Measurements from ENCODE around the gene FXYD2.
A peak's percentile ranks its signal among the peaks of the same experiment; 100 is the strongest.

The FXYD2 gene

DNA sequence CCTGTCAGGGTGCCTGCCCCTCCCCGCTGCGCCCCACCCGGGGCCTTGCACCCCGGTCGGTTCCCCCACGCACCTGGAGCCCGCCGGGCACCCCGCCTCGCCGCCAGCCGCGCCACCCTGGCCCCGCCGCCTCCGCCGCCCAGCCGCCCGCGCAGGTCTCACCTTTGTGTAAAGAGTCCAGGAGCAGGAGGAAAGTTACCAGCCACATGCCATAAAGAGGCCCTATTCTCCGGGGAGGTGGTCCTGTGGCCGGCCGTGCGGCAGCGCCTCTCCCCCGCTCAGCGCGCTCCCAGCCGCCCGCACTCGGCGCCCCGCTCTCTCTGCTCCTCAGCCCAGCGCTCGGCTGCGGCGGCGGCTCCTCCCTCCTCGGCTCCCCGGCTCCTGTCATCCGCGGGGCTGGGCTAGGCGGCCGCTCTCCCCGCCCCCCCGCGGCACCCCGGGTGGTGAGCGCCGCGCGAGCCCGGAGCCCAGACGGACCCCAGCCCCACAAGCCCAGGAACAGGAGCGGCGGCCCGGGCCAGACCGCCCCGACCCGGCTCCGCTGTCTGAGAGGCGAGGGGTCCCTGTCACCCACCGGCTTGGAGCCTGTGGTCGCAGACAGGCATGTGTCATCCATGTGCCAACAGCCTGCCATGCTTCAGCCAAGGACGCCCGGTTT lies 27.5 kb downstream of the FXYD2 start, which contains the start of gene DSCAML1:
Gene DSCAML1, minus strand, starts transcription at position 345 of the 658 bp plus-strand sequence. Its CDS starts 137 bp downstream, at position 208.
- peak in 1 of 2 donors; percentile 45 for DNase-seq (ENCODE audit: low read depth in 2 of 2)

DNA sequence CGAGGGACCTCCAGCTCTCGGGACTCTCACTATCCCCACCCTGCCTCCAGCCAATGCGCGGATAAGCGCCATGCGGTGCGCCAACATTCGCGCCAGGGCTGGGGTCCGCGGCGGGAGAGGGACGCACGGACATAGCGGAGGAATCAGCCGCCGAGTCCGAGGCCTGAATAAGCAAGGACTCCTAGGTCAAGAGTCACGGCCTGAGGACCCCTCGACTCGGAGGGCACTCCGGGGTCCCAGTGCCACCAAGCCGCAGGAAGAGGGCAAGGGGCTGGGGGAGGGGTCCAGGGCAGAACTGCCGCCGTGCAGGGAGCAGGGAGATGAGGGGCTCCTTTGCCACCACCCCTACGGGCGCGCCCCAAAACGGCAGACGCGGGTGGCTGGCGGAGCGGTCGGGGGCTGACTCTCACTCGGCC lies 28.1 kb downstream of the FXYD2 start:
- DNase-seq (ENCODE audit: low read depth in 2 of 2) = no peak

DNA sequence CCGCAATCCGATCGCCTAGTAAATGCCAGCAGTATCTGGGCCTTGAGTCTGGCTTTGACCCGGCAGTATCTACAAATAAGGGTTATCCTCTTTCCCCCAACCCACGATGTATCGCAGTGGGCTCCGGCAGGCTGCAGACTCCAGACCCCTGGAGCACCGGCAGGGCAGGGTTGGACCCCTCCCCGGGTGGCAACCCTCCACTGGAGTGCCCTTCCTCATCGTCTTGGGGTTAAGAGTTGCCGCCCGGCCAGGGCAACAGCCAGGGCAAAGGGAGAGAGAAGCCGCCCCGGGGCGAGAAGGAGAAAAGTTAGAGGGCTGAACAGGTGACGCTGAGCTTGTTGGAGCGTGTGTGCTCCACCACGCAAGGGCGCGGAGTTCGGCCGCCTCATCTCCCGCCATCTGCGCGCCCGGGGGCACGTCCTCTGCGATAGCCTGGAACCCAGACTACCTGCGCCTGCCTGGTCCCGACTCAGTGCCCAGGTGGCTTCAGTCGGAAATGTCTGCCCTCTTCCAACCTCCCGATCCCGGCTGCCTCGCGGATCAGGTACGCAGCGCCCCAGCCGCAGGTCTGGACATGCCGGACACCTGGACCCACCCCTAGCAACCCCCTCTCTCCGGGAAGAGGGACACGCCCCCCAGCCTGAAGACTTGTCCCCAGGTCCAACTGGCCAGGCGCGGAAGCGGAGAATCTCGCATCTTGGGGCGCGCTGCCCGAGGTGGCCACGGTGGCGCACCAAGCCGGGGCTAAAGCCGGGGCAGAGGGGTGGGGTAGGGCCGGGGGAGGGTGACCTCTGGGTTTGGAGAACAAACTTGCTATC lies 28.7 kb downstream of the FXYD2 start:
- no peak for DNase-seq (ENCODE audit: low read depth in 2 of 2)

DNA sequence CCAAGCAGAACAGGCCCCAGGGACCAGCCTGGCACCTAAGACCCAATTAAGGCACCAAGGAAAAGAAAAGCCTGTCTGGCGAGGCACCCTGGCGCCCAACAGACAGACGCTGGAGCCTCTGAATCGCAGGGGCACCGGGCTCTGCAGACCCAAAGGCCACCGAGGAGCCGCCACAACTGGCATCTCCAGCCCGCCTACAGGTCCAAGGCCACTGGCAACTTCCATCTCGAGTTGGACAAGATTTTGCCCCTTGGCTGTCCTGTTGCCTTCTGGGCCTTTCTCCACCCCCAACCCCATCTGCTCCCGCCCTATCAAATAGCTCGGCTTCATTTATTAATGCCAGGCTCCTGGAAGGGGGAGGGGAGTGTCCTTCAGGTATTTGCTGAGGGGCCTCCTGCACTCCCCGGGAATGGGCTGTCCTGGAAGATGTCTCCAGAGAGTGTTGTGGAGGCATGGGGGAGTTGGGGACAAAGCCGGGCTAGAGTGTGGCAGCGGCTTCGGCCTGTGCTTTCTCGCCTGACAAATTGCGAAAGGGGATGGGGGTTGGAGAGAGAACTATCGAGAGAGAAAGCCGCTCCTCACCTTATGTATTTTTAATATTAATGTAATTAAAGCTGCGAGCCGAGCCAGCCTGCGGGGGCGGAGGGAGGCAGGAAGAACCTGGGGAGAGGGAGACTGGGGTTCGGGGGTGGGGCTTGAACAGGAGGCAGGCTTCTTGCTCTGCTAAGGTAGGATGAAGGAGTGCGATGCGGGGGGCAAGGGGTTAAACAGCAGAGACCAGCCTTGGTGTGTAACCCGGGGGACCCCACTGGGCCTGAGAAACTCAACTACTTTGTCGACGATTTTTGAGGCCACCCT lies 29.5 kb downstream of the FXYD2 start:
- no peak for DNase-seq (ENCODE audit: low read depth in 2 of 2)

DNA sequence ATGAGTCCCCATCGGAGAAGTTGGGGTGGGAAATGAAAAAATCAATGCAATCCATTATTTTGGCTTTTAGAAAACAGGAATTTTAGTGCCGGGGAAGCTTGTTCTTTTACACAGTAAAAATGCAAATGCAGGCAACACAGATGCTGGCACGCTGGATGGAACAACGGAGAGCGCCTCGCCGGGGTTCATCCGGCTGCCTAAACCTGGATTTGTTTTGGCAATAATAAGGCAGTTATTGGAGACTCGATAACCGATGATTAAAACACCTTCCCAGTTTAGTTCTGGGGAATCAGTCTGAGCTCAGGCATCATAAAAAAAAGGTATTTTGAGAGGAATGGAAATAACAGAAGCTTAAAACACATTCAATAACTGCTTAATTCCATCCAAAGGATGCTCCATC lies 30.4 kb downstream of the FXYD2 start:
- no peak for DNase-seq (ENCODE audit: low read depth in 2 of 2)

DNA sequence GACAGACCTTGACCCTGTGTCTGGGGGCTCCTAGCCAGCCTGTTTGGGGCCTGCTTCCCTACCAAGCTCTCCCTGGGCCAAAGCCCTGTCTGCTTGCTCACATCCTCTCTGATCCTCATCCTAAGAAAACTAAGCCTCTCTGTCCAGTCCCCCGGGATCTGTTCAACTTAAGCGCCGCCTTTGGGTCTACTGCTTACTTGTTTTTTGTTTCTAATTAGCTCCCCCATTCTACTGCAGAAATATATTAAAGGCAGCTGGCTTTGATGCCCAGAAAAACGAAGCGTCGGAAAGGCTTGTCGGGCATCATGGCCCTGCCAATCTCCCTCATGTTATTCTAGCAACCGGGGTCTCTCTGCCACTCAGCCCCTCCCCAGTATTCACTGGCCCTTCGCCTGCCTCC lies 31.0 kb downstream of the FXYD2 start:
- DNase-seq (ENCODE audit: low read depth in 2 of 2) = no peak

DNA sequence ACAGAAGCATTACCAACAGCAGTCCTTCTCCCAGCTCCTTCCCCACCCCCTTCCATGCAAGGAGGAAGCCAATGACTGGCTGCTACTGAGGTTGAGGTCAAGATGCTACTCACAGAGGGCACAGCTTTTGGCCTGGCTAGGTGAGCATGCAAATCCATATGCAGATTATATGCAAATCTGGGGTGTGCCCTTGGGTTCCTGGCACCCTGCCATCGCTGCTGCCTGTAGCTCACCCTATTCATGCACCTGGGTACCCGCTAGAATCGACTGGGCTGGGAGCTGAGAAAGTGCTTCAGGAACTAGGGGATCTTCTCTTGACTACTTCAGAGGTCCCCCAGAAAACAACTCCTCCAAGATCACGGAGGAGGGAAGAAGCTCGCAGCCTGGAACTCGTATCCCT lies 31.6 kb downstream of the FXYD2 start:
- no peak for DNase-seq (ENCODE audit: low read depth in 2 of 2)

DNA sequence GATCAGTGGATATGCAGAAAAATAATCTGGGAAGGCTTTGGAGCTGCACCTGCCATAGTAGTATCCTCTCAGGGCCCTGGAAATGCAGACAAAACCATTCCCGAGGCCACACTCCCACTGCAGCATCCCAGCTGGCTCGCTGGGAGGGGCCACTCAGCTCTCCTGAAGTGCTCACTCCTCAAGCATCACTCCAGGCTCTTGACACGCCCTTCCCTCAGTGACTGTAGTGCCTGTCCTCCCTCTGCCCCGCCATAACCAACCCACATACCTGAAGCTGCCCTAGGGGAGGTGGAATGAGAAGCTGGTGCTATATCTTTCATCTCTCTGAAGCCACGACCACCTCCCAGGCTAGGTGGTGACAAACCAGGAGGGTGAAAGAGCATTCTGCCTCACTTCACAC lies 32.3 kb downstream of the FXYD2 start:
- DNase-seq (ENCODE audit: low read depth in 2 of 2) = no peak

DNA sequence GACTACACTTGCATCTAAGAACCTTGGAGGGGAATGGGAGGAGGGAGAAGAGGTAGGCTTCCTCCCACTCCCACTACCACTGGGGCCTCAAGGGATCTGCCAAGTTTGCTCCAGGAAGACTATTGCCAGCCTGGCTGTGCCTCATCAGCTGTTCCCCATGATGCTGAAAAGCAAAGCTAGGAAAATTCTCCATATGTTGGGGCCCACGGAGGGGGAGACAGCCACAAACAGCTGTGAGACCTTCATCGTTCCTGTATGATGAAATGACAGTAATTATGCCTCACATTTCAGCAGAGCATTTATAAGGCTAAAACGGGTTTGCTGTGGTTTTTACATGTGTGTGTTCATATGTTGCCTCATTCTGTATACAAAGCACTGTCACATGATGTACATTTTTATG lies 34.3 kb downstream of the FXYD2 start:
- DNase-seq (ENCODE audit: low read depth in 2 of 2) = no peak

DNA sequence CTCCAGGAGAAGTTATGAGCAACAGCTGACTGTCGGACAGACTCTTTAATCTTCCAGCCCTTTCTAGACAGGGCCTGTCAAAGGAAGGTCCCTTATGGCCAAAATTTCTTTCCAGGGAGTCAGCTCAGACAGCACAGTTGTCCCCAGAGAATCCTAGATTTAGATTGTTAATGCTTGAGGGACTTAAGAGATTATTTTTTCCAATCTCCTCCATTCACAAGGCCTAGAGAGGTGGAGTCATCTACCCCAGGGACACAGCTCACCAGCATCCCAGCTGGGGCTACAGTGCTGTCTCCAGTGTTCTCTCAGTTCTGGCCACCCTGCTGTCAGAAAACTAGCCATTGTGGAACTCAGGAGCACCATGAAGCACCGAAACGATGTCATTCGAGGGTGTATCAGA lies 35.3 kb downstream of the FXYD2 start:
- DNase-seq (ENCODE audit: low read depth in 2 of 2) = no peak

DNA sequence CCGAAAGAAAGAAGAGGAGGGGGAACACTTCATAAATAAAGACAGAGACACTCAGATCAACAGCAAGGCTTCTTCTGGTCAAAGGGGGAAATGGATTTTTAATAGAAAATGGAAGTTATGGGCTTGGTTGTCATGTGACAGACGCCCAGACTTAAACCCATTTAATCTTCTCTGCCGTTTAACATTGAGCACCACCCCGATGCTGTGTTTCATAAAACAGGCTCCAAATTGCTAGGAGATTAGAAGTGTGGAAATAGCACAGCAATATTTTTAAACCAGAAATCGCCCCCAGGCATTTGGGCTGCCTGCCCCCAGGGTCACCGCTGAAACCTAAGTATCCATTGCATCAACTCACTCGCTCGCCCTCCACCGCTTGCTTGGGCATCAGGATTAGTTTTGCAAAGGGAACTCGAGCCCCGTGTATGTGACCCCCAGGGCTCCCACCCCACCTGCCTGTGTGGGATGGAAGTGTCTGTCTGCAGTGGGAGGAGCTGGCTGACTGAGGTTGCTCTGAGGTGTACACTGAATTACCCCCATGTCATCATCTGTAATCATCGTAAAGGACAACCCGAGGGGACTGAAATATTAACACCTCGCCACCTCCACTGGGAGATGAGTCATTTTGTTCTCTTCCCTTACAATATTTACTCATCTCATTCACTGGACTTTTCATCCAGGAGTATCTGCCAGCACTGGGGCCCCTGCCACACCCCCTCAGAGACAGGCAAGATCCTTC lies 38.2 kb downstream of the FXYD2 start:
- no peak for DNase-seq (ENCODE audit: low read depth in 2 of 2)

DNA sequence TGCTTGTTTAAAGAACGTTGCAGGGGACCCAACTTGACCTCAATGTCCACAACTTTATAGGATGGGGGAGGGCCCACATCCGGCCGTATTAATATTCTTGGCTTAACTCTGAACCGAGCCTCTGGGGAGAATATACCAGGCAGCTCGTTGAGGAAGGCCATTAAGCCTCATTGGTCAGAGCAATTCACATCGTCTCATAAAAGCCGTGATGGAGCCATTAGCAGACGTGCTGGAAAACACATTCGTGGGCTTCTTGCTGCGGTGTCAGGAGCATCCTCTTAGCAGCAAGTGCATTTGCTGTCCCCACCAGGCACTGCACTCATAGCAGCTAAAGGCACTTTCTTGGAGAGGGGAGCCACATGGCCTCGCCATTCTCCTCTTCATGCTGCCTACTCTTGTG lies 42.4 kb downstream of the FXYD2 start:
- DNase-seq (ENCODE audit: low read depth in 2 of 2) = no peak

DNA sequence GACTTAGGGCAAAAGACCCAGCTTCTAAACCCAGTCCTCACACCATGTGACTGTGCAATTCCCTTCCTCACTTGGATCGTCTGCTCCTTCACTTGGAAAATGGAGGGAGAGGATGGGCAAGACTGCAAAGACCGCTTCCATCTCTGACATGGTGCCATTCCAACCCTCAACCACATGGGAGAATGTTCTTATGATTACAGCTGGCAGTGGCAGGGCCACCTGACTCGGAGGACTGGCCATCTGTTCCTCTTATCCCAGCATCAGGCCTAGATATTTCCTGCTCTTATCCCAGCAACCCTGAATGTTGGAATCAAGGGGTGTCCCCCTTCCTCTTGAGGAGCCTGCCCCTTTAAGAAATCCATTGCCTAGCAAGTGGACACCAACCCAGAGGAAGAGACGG lies 42.9 kb downstream of the FXYD2 start:
- no peak for DNase-seq (ENCODE audit: low read depth in 2 of 2)

DNA sequence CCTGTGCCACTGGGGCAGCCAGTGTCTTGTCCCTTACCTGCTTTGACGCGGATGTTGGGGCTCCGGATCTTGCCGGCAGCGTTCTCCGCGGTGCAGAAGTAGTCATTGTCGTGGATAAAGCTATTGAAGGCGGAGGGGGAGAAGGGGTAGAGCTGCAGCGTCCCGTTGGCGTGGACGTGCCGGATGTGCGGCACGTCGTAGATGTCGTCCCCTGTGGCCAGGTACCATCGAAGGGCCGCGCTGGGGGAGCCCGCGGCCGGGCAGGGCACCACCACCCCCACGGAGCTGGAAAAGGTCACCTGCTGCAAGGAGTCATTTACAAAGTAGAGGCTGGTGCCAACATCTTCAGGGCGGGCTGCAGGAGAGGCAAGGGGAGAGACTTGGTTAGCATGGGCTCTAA lies 44.1 kb downstream of the FXYD2 start:
- DNase-seq (ENCODE audit: low read depth in 2 of 2) = no peak

DNA sequence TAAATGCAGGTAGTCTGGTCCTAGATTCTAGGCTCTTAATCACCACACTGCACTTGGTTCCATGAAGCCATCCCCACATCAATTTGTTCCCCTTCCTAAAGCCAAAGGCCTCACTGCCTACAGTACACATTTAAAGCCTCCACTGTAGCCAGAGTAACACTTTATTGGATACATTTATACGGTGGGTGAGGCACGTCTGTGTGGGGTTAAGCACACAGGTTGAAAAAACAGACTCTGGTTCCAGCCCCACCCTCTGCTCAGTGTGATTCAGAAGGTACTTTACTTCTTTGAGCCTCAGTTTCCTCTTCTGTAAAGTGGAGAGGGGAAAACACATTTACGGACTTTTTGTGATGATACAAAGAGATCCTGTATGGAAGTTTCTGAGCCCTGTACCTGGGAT lies 50.0 kb downstream of the FXYD2 start:
- DNase-seq (ENCODE audit: low read depth in 2 of 2) = no peak

DNA sequence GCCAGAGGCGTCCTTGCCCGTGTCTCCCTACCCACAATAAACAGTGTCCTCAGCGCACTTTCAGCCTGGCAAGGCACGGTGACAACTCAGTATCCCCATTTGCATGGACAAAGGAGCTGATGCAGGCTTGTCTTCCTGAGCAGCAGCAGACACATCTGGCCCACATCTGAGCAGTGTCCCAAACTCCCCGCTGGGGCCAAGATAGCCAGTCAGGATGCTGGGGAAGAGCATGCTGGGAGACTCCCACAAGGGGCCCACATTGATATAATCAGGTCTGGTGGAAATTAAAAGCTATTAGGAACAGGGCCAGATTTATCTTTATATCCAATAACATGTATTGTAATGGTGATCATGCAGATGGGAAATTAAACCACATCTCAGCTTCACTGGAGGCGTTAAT lies 52.2 kb downstream of the FXYD2 start:
- DNase-seq (ENCODE audit: low read depth in 2 of 2) = no peak

DNA sequence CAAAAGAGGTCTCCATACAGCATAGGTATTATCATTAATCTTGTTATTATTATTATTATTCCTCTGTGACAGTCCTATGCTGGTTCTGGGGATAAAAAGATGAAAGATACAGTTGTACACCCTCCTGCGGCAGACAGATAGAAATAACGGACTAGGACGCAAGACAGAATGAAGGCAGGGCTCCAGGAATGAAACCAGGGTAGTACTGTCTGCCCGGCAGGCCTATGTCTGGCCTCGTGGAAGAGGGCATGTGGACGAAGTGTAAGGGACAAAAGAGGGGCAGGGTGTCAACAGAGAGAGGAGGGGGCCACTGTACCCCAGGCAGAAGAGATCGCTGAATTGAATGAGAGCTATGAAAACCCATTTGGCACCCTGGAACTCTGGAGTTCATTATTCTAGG lies 52.7 kb downstream of the FXYD2 start:
- no peak for DNase-seq (ENCODE audit: low read depth in 2 of 2)

DNA sequence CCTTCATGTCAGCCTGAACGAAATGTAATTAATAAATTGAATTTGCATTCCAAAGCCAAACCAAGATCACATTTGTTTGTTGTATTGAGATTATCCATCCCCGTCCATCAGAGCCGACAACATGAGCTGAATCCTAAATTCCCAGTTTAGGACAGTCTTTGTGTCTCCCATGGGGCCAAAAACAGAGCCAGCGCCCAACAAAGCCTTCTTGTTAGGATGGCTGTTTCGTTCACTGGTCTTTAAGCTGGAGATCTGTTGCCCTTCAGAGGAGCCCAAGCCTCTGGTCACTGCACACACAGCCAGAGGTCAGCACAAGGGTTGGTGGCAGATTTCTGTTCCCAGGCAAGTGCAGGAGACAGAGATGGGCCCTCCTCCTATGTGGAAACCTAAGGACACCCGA lies 53.3 kb downstream of the FXYD2 start:
- no peak for DNase-seq (ENCODE audit: low read depth in 2 of 2)

DNA sequence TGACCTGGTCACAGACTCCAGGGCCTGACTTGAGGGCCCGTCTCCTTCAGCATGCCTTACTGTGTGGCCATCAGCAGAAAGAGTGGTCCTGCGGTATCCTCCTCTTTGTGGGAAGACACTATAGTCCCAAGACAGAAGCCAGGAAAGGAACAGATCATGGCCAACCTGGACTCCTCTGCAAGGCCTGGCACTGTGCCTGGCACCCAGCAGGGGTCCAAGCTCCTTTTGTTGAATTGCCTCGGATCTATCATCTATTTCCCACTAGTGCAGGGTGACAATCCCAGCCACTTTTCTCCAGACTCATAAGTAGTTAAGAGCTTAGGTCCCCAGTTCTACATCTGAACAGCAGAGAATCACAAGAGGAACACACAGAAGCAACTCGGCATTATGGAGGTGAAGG lies 54.5 kb downstream of the FXYD2 start:
- DNase-seq (ENCODE audit: low read depth in 2 of 2) = no peak

Data from stimulated activated CD4-positive, alpha-beta T cell treated with anti-CD3 and anti-CD28 coated beads, Interleukin-1b, Interleukin-23, amount 100 ng/mL, for 4 hours (primary cell).